Lung (tissue), 12 donors: ENCODE data around the gene PRSS16. TPM values are rescaled to one million over a fixed set of nuclear protein-coding genes. Genes with fewer than 3 reads are reported as not detected.
A peak's percentile ranks its signal among the peaks of the same experiment; 100 is the strongest.

ENCODE experiments used
- ATAC-seq: fragments of 200-7000 bp; cut with Tn5 transposase; one replicate; pipeline ENCODE4 v1.9.1; 2020; ENCODE audit warnings: moderate number of reproducible peaks; ENCODE audit not compliant: insufficient read depth, low FRiP score
- DNase-seq, 3 donors: peaks; one replicate each; pipeline ENCODE4 v3.0.0-alpha.2; 2013 to 2017
- H3K27ac ChIP-seq, 2 donors: one replicate each; pipeline ENCODE4 v1.5.1; 2013; ENCODE audit warnings: mild to moderate bottlenecking in 2 of 2, moderate library complexity in 2 of 2, control low read depth in 1 of 2, inconsistent platforms in 1 of 2, low read depth in 1 of 2, low read length in 1 of 2
- H3K27me3 ChIP-seq, 3 donors: one replicate each; pipeline ENCODE4 v1.5.1; 2013; ENCODE audit warnings: low read length in 2 of 3; ENCODE audit not compliant: control insufficient read depth in 3 of 3, insufficient read depth in 3 of 3
- H3K36me3 ChIP-seq, 4 donors: one replicate each; pipeline ENCODE4 v1.5.1; 2013; ENCODE audit warnings: low read length in 4 of 4, mild to moderate bottlenecking in 1 of 4, moderate library complexity in 1 of 4; ENCODE audit not compliant: control insufficient read depth in 4 of 4, insufficient read depth in 4 of 4
- H3K4me1 ChIP-seq, 5 donors: one replicate each; pipeline ENCODE4 v1.5.1; 2013; ENCODE audit warnings: low read length in 5 of 5, mild to moderate bottlenecking in 2 of 5, moderate library complexity in 1 of 5; ENCODE audit not compliant: control insufficient read depth in 5 of 5, insufficient read depth in 5 of 5
- H3K4me3 ChIP-seq: one replicate; pipeline ENCODE4 v1.5.1; 2013; ENCODE audit warnings: mild to moderate bottlenecking, control low read depth, moderate library complexity
- H3K9ac ChIP-seq, 2 donors: one replicate each; pipeline ENCODE4 v1.5.1; 2013; ENCODE audit warnings: low read length in 2 of 2, control low read depth in 1 of 2; ENCODE audit not compliant: insufficient read depth in 1 of 2
- H3K9me3 ChIP-seq, 4 donors: one replicate each; pipeline ENCODE4 v1.5.1; 2013; ENCODE audit warnings: low read length in 3 of 4, mild to moderate bottlenecking in 1 of 4, moderate library complexity in 1 of 4; ENCODE audit not compliant: control insufficient read depth in 4 of 4, insufficient read depth in 3 of 4
- CTCF ChIP-seq: IDR thresholded peaks from 2 replicates; pipeline ENCODE4 v1.5.1; 2012; ENCODE audit warnings: mild to moderate bottlenecking; ENCODE audit errors: control extremely low read depth, extremely low read depth
- WGBS, 2 donors: extraction: QIAGEN DNeasy Blood & Tissue Kit; methylation state at CpG; one replicate each; pipeline ENCODE4 v1.1.7; 2013; 5-methylcytosine and 5-hydroxymethylcytosine counted together
- polyA plus RNA-seq, 2 donors: library from polyadenylated mRNA; stranded (reverse); fragments of 200-250 nt; gene quantifications; one replicate each; pipeline ENCODE4 v1.2.1, GENCODE V29; 2013
- total RNA-seq, 2 donors: library from RNA; depleted of rRNA in 1 of 2; stranded (reverse); fragments of >200 nt in 1 of 2; gene quantifications; one replicate each; pipeline ENCODE4 v1.2.1, GENCODE V29; 2014 to 2021
- donor health status: control.
- donor health status: control.
- donor health status: Bipolar disorder and iron deficiency.
- donor health status: healthy.
- donor health status: DM: yes; HTN: yes; CAD: no.

The PRSS16 gene
- total and polyA plus RNA-seq, 4 donors: 3.2 to 18.0 (median 10.6) TPM

- no peak overlapping the region for H3K27ac ChIP-seq
- WGBS, 2 donors: 11% methylated on average over 9 of the region's 9 CpGs
- H3K27me3 ChIP-seq: peaks cover 7 to 92% (median 84%) of the 10 kb centered on the region in 3 donors
- no peak overlapping the region for H3K4me3 ChIP-seq
- H3K9ac ChIP-seq: no peak overlapping the region
- H3K36me3 ChIP-seq: no peaks in the 10 kb centered on the region
- H3K9me3 ChIP-seq: peaks cover 0 to 21% (median 1%) of the 10 kb centered on the region in 4 donors
- no peaks in the 10 kb centered on the region for H3K4me1 ChIP-seq
- DNase-seq (no peak), ATAC-seq (no peak)
- TF ChIP-seq CTCF: no peak
Measured at GRCh38 chr6:27280540-27281000, 33.1 kb downstream of the PRSS16 start.

- TF ChIP-seq CTCF: no peak
- no peak for ATAC-seq
- H3K27ac ChIP-seq: no peak overlapping the region
- H3K4me1 ChIP-seq: no peaks in the 10 kb centered on the region
- H3K9me3 ChIP-seq: peaks cover 0 to 21% (median 1%) of the 10 kb centered on the region in 4 donors
- no peaks in the 10 kb centered on the region for H3K36me3 ChIP-seq
- peaks cover 4 to 92% (median 84%) of the 10 kb centered on the region in 3 donors for H3K27me3 ChIP-seq
- no peak overlapping the region for H3K4me3 ChIP-seq
- 9 to 12% methylated on average over 13 of the region's 13 CpGs for whole genome bisulfite sequencing, 2 donors
- no peak overlapping the region for H3K9ac ChIP-seq
- DNase-seq: no peak
Measured at GRCh38 chr6:27281105-27281539, 33.6 kb downstream of the PRSS16 start.

GRCh38 chr6:27281569-27281968, 34.1 kb downstream of the PRSS16 start:
- peaks cover 0 to 21% (median 1%) of the 10 kb centered on the region in 4 donors for H3K9me3 ChIP-seq
- TF ChIP-seq CTCF: no peak

GRCh38 chr6:27283279-27283678, 35.8 kb downstream of the PRSS16 start:
- ATAC-seq: no peak
- peak in 1 of 3 donors; percentile 19 for DNase-seq
- H3K27me3 ChIP-seq: peaks cover 3 to 94% (median 88%) of the 10 kb centered on the region in 3 donors
- no peaks in the 10 kb centered on the region for H3K36me3 ChIP-seq
- H3K9ac ChIP-seq: no peak overlapping the region
- no peaks in the 10 kb centered on the region for H3K4me1 ChIP-seq
- no peak overlapping the region for H3K27ac ChIP-seq
- WGBS, 2 donors: 13% methylated on average over 16 of the region's 16 CpGs
- H3K4me3 ChIP-seq: no peak overlapping the region
- TF ChIP-seq CTCF: no peak
- H3K9me3 ChIP-seq: peaks cover 0 to 22% (median 1%) of the 10 kb centered on the region in 4 donors

More at GRCh38 chr6:27281569-27281968, 34.1 kb downstream of the PRSS16 start:
- WGBS, 2 donors: 28 to 33% methylated on average over 1 of the region's 1 CpG
- no peaks in the 10 kb centered on the region for H3K36me3 ChIP-seq
- peaks cover 3 to 92% (median 84%) of the 10 kb centered on the region in 3 donors for H3K27me3 ChIP-seq
- ATAC-seq (no peak), DNase-seq (no peak)
- H3K9ac ChIP-seq: no peak overlapping the region
- no peaks in the 10 kb centered on the region for H3K4me1 ChIP-seq
- H3K4me3 ChIP-seq: no peak overlapping the region
- no peak overlapping the region for H3K27ac ChIP-seq
